HG02943 (cell line): ENCODE results near the gene SLC66A3.
"Not testable (repeated sequence)": the region's sequence is repeated elsewhere in the genome, so short reads cannot be mapped to it uniquely, and the experiment has no call there.

ENCODE experiments used
- ATAC-seq: cut with Tn5 transposase; IDR thresholded peaks from one replicate; pipeline ENCODE4 v1.9.1; 2021; ENCODE audit warnings: mild to moderate bottlenecking, low read depth, moderate library complexity; ENCODE audit not compliant: unreplicated experiment

SLC66A3 gene

DNA sequence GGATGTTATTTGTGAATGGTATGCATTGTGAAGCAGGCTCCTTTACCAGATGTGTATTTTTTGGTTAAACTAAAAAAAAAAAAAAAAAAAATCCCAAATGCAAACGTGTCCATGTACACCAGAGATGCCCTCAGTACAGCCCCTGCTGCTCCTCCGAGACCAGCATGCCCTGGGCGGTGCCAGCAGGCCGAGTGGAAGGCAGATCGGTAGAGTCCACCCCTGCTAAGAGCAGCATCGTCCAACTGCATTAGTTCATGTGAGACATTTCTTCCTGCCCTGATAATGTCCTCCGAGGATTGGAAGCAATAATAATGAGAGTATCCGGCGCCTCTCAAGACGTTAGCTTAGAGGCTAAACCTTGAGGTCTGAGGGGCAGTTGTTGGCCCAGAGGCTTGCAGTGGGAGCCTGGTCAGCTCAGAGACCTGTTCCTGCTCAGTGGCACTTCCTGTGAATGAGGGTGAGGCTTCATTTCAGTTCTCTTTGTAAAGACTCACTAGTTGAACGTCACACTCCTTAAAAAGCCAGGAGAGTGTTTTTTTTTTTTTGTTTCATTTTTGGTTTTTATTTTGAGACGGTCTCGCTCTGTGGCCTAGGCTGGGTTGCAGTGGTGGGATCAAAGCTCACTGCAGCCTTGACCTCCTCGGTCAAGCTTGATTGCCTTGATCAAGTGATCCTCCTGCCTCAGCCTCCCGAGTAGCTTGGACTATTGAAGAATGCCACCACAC, 5.6 kb downstream of the SLC66A3 start:
- peak; percentile 70 for ATAC-seq

DNA sequence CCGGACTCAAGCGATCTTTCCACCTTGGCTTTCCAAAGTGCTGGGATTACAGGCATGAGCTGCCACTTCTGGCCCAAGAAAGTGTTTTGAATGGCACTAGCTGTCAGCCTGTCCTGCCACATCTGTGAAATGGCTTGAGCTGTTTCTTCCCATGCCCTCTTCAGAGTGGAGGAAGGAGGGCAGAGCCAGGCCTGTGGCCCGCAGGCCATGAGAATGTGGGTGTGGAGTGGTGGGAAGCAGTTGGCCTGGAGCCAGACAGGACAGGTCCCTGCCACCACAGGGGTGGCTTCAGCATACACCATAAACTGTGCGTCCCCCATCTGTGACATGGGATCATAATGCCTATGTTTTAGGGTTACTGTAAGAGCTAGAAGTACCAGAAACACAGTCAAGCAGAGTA, 6.5 kb downstream of the SLC66A3 start:
- ATAC-seq = no peak

DNA sequence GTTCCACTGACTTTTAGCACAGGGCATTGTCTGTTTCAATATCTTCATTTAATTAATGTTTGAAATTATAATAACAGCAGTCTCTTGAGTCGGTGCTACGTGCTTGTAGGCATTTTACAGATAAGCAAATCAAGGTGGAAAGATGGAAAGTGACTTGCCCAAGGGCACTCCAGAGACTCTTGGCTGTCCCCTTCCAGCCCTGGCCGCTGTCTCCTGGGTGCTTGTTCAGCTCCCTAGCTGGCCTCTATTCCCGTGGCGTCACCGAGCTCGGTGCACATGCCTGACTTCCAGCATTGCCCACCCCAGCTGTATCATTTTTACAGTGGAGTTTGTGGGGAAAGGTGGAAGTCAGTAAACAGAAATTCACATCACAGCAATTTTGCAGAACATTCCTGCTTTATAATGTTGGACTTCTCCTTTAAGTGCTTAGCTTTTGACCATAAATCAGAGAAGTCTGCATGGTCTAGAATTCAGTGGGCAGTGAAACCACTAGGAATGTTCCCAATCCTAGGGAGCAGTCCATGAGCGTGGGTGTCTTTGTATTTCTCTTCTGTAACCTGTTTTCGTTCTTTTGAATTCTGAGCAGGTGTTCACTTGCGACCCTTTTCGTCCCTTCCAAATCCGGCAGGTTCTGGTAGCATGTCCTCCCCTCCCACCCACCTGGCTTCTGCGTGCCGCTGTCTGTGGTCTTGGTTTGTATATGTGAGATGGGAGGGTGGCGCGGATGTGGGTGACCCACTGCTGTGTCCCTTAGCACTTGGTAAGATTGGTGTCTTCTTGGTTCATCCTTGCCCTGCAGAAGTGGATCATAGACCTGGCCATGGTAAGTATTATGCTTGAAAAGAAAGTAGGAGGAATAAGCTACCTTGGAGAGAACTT, 8.4 kb downstream of the SLC66A3 start:
- ATAC-seq = no peak

DNA sequence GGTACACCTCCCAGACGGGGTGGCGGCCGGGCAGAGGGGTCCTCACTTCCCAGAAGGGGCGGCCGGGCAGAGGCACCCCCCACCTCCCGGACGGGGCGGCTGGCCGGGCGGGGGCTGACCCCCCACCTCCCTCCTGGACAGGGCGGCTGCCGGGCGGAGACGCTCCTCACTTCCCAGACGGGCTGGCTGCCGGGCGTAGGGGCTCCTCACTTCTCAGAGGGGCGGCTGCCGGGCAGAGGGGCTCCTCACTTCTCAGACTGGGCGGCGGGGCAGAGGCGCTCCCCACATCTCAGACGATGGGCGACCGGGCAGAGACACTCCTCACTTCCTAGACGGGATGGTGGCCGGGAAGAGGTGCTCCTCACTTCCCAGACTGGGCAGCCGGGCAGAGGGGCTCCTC, 9.8 kb downstream of the SLC66A3 start:
- ATAC-seq = not testable (repeated sequence)

DNA sequence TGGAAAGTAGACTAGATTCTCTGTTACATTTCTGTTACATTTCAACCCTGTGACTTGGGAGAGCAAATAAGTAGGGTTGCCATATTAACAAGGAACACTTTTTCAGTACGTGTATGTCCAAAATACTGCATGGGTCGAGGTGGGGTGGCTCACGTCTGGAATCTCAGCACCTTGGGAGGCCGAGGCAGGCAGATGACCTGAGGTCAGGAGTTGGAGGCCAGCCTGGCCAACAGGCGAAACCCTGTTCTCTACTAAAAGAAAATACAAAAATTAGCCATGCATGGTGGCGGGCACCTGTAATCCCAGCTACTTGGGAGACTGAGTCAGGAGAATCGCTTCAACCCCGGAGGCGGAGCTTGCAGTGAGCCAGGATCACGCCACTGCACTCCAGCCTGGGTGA, 11.2 kb downstream of the SLC66A3 start:
- ATAC-seq = no peak

DNA sequence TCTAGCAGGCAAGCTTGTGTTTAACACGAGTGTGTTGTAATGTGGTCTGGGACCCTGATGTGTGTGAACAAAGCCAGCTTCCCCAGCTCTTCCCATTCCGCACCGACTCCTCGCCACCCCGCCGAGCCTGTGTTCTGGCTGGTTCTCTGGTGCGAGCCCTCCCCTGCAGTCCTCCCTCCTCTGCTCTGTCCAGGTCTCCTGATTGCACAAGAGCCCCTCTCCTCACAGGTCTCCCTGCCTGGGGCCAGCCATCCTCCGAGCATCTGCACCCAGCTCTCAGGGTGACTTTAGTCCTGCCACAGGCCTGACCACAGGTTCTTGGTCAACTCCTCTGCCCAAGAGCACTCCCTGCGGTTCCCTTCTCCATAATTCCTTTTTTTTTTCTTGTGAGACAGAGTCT, 13.2 kb downstream of the SLC66A3 start:
- no peak for ATAC-seq

DNA sequence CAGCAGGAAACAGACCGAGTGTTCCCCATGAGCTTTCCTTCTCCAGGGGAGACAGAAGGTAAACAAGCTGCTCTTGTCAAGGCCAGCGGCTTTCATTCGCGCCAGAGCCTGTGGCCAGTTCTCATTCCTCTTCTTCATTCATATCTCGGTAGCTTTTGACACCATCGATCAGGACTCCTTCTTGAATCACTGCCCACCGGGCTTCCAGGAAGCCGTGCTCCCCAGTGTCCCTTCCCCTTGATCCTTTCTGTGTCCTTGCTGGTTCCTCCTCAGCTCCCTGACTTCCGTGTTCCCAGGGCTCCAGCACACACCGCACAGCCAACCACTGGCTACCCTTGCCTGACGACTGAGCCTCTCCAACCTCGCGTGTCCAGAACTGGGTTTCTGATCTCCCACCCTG, 14.1 kb downstream of the SLC66A3 start:
- ATAC-seq = no peak

DNA sequence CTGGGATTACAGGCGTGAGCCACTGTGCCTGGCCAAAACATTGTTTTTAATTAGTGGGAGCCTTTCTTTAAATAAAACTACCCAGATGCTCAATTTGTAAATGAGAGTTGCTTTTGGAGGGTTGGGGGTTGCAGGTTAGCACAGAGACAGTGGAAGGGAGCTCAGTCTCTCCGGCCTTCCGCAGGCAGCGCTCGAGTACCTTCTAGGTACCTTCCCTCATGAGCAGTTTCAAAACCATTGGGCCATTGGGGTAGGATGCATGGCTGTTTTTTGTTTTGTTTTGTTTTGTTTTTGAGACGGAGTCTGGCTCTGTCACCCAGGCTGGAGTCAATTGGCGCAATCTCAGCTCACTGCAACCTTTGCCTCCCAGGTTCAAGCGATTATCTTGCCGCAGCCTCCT, 19.0 kb downstream of the SLC66A3 start:
- no peak for ATAC-seq

DNA sequence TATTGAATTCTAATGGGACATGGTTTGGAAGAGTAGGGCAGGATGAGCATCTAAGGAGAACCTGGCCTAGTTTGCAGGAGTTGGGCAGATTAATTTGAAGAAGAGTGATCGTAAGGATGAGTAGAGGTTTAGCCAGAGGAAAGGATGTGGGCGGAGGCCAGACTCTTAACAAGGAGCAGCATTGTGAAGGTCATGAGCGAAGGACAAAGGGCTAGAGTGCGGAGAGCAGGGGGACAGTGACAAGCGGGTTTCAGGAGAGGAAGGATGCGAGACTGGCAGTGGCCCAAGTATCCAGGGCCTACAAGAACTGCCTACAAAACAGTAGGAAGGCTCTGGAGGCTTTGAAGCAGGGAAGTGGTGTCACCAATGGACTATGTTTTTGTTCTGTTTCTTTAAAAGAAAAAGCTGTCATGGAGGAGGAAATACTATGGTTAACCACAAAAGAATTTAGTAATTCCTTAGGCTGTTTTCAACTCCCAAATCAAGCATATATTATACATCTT, 20.1 kb downstream of the SLC66A3 start:
- no peak for ATAC-seq

DNA sequence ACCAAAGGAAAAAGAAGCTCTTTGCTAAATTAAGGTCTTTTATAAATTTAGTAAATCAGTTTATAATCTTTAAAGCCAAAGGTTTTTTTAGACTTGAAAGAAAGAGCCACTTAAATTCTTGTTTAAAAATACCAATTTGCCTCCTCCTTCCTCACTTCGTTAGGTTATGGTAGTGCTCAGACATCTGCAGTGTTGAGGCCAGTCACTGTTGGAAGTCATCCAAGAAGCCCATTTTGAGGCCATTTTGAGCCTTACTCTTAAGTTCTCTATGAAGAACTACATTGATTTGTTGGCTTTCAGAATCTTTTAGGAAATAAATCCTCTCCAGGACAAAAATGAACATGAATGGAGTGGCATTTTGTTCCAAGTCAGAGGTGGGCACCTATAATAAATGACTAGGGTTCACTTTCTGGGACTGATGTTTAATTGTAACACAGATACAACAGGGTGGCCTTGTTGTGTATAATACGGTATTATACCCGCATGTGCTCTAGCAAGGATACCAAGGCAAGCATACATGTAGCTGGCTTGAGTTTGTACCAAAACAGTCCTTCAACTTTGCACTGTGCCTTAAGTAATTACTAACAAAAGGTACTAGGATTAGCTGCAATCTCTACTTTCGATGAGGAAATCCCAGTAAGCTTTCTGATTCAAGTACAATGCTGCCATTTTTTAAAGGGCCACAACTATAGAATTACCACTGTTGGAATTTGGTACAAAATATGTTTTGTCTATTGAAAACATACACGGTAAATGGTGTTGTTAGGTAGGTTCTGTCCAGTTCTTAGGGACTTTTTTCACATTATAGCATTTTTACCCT, 22.8 kb downstream of the SLC66A3 start:
- no peak for ATAC-seq

DNA sequence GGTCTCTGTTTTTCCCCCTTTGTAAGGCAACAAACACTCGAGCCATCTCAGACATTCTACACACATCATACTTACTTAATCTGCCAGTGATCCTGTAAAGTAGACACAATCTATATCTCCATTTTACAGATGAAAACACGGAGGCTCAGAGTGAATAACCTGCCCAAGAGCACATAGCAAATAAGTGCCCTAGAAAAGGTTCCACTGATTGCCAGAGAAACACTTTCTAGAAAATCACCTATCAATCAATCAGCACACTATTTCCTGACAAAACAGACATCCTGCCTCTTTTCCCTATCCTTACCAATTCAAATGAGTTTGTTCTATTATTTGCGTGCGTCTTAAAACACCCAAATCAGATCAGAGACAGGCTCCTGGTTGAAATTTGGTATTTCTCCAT, 23.9 kb downstream of the SLC66A3 start:
- ATAC-seq = no peak

DNA sequence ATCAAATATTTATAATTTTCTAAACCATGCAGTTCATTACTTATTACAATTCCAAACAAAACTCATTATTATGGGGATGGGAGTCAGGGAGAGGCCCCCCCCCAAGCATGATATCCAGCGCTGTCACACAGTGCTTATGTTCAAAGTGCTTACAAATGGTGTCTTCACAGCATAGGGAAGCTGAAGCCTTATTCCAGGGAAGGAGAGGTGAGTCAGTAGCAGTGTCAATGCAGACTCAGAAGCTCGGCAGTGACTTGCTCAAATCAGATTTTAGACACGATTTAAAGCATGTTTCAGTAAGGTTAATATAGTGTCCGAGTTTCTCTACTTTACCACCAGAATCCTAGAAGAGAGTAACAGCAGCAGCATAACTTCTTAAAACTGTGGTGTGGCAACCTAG, 24.6 kb downstream of the SLC66A3 start:
- ATAC-seq = no peak

DNA sequence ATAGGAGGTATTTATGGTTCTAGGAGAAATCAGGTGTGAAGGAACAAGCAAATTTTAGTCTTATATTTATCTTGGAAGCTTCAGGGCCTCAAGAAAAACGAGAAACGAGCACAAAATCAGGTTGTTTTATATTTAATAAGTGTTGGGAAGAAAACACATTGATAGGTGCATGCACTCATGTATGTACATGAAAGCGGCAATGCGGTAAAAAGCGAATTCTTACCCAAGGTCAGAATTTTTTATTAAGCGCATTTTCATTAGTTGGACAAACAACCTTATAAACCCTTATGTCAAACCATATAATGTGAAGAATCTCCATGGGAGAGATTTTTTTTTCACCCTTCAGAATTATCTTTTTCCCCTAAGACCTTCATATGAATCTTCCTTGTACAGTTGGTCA, 25.4 kb downstream of the SLC66A3 start:
- no peak for ATAC-seq

DNA sequence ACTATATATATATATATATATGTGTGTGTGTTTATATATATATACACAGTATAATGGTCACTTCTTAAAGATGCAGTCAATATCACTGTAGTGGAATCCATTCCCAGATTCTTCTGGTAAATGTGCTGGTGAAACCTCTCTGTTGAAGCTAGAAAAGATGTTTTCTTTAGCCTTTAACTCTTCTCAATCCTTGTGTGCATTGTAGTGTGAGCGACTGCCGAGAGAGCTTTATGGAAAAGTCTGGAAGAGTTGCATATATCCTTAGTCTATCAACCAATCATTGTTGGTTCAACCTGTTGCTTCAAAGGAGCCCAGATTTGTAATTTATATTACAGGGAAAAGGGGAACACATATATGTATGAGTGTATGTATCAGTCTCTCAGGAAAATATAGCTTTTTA, 27.7 kb downstream of the SLC66A3 start:
- ATAC-seq = no peak

DNA sequence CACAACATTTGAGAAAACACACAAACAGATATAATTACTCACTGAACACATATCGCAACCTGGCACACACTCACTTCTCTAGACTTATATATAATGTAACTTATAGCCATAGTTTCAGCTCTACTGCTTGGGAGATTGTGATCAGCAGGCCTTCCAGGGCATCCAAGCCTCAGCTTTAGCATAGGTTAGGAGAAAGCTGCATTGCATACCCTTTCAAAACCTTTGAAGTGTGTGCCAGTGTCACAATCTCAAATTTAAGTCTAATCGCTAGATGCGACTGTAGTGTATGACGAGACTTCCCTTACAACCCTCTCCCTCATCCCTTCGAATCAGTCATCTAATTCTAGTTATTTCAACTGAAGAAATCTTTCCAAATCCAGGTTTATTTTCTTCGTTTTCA, 30.9 kb downstream of the SLC66A3 start:
- ATAC-seq = no peak

DNA sequence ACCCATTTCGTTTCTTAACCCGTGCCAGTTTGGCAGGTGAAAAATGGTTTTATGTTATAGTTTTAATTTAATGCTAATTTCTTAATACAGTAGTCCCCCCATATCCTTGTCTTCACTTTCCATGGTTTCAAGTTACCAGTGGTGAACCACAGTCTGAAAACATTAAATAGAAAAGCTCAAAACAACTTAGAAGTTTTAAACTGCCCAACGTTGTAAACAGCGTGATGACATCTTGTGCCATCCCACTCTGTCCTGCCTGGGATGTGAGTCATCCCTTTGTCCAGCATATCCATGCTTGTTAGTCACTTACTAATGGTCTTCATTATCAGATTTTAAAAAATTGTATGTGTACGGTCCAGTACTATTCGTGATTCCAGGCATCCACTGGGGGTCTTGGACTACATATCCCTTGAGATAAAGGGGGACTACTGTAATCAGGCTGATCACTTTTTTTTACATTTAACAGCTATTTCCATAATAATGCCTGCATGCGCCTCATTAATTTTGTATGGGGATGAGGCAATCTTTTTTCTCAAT, 31.9 kb downstream of the SLC66A3 start:
- ATAC-seq = no peak

DNA sequence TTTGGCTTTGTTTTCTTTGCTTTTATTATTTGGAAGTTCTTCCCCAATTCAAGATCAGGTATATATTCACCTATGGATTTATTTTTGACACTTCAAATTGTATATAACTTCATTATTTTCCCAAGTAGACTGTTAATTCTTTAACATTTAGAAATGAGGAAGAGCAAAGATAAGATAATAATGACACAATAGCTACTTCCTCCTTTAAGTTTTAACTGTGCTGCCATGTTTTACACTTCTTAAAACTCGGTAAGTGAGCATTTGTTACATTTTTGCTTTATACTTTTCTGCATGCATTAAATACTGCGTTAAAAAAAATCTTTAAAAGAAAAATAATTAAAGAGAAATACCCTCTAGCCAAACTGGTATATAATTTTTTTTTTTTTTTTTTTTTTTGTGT, 32.5 kb downstream of the SLC66A3 start:
- ATAC-seq = no peak

DNA sequence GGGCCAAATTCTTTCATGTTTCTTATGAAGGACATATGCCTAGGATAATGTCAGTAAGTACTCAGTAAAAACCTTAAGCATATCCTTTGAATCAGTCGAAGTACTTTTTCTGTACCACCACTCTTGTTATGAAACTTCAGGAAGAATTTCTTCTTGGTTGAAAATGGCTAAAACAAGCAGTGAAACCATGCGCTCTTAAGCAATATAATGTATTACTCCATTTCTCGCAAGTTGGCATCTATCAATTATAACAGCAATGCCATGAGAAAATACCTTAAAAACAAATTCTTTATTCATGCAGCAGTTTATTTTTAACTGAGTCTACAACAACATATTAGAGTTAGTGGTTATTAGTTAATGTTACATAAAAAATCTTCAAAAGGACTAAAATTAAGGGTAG, 41.0 kb downstream of the SLC66A3 start:
- ATAC-seq = no peak

DNA sequence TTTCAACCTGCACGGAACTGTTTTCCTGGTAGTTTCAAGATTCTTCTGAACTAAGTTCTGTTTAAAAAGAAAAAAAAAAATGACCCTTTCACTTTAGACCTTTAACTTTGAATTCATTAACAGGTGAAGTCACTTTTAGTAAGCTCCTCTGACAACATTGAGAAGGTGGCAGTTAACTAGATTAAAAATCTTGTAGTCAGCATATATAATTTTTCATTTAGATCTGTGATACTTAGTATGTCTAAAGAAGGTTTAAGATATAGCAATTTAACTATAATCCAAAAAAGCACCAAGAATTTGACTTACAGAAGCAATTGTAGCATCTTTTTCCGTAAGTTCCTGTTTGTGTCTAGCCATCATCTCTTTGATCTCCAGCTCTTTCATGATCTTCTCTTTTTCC, 45.4 kb downstream of the SLC66A3 start:
- ATAC-seq = no peak

DNA sequence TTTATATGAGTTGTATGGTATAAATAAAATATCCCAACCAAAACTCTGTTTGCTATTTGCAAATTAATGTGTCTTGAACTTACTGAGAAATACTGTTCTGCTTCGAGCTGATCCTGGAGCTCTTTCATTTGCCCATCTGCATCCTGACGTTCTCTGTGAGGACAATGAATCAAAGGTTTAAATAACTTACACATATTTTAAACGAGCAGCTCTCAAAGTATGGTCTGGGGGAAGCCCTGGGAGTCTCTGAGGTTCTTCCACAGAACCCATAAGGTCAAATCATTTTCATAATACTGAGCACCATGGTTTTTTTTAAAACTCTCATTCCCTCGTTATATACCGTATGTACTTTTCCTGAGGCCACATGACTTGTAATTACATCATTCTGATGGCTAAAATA, 46.7 kb downstream of the SLC66A3 start:
- no peak for ATAC-seq

DNA sequence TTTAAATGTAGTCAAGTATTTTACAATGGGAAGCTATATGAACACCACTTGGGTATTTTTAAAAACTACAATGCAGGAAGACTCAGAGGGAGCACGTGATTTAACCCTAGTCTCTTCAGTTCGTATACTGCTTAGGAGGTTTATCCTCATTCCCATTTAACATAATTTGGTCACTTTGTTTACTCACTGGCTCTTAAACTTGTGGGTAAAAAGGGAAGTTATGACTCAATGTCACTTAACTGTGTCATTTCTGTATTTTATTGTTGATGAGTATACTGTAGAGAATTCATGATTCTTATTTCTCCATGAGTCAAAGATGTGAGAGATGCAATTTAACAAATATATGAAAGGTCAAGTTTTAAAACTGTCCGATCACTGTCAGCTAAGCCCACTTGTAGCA, 48.2 kb downstream of the SLC66A3 start:
- ATAC-seq = no peak
